Mammary epithelial cell (primary cell): ENCODE data around the gene STX8.

Source experiments
- EZH2 ChIP-seq: IDR thresholded peaks from 2 replicates; pipeline ENCODE4 v1.6.1; 2012; ENCODE audit warnings: low read length, inconsistent platforms, borderline replicate concordance
- TF ChIP-seq, protein P1 (sequence below), 2 donors: IDR thresholded peaks in 1 of 2; conservative IDR thresholded peaks in 1 of 2; 2 replicates each; pipeline ENCODE4 v1.5.1; 2011 to 2012; ENCODE audit warnings: inconsistent platforms in 2 of 2, low read length in 2 of 2, mild to moderate bottlenecking in 2 of 2, control low read depth in 1 of 2, low read depth in 1 of 2; ENCODE audit not compliant: insufficient read depth in 1 of 2; ENCODE audit errors: extremely low read depth in 1 of 2

GRCh38 chr17:9361188-9361955 is 214.2 kb downstream of the STX8 start:
- TF ChIP-seq, protein P1, sequence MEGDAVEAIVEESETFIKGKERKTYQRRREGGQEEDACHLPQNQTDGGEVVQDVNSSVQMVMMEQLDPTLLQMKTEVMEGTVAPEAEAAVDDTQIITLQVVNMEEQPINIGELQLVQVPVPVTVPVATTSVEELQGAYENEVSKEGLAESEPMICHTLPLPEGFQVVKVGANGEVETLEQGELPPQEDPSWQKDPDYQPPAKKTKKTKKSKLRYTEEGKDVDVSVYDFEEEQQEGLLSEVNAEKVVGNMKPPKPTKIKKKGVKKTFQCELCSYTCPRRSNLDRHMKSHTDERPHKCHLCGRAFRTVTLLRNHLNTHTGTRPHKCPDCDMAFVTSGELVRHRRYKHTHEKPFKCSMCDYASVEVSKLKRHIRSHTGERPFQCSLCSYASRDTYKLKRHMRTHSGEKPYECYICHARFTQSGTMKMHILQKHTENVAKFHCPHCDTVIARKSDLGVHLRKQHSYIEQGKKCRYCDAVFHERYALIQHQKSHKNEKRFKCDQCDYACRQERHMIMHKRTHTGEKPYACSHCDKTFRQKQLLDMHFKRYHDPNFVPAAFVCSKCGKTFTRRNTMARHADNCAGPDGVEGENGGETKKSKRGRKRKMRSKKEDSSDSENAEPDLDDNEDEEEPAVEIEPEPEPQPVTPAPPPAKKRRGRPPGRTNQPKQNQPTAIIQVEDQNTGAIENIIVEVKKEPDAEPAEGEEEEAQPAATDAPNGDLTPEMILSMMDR (conservative IDR thresholded peaks at IDR 0.05 in 1 of 2, IDR thresholded peaks at IDR 0.05 in 1 of 2; ENCODE audit: extremely low read depth in 1 of 2, insufficient read depth in 1 of 2, low read depth in 1 of 2, low read length in 2 of 2) = no peak
- TF ChIP-seq EZH2 = no peak
